NB4 (cell line): Measurements from ENCODE around the gene SCD5.

Experiments
- DNase-seq: peaks from one replicate; pipeline ENCODE4 v3.0.0; 2010; ENCODE audit warnings: low read depth
- H3K4me3 ChIP-seq: one replicate; pipeline ENCODE4 v1.5.1; 2011; ENCODE audit warnings: mild to moderate bottlenecking, low read depth, low read length, moderate library complexity
- MYC ChIP-seq: IDR thresholded peaks from 2 replicates; pipeline ENCODE4 v1.6.1; 2011; ENCODE audit warnings: low read depth, low read length
- POLR2A ChIP-seq: IDR thresholded peaks from 2 replicates; pipeline ENCODE4 v1.6.1; 2011; ENCODE audit warnings: mild to moderate bottlenecking; ENCODE audit not compliant: insufficient read length; ENCODE audit errors: extremely low read depth
- TF ChIP-seq, protein P1 (sequence below): IDR thresholded peaks from one replicate; pipeline ENCODE4 v1.5.1; 2012; ENCODE audit warnings: low read depth, low read length
- TF ChIP-seq, protein P2 (sequence below): IDR thresholded peaks from 2 replicates; pipeline ENCODE4 v1.6.1; 2011; ENCODE audit warnings: low read depth, low read length

SCD5 gene

DNA sequence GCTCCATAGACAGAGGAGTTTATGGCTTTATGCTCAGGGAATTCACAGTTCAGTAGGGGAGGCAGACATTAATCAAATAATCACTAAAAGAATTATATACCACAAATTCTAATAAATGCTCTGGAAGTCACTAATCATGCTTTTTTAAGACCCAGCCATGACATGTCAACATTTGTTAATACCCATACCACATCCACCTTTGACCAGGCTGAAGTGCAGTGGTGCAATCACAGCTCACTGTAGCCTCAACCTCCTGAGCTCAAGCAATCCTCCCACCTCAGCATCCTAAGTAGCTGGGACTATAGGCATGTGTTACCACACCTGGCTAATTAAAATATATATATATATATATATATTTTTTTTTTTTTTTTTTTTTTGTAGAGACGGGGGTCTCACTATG, 12.8 kb upstream of the SCD5 start:
- TF ChIP-seq, protein P1, sequence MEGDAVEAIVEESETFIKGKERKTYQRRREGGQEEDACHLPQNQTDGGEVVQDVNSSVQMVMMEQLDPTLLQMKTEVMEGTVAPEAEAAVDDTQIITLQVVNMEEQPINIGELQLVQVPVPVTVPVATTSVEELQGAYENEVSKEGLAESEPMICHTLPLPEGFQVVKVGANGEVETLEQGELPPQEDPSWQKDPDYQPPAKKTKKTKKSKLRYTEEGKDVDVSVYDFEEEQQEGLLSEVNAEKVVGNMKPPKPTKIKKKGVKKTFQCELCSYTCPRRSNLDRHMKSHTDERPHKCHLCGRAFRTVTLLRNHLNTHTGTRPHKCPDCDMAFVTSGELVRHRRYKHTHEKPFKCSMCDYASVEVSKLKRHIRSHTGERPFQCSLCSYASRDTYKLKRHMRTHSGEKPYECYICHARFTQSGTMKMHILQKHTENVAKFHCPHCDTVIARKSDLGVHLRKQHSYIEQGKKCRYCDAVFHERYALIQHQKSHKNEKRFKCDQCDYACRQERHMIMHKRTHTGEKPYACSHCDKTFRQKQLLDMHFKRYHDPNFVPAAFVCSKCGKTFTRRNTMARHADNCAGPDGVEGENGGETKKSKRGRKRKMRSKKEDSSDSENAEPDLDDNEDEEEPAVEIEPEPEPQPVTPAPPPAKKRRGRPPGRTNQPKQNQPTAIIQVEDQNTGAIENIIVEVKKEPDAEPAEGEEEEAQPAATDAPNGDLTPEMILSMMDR = no peak
- TF ChIP-seq MYC (no peak), POLR2A (no peak)
- TF ChIP-seq, protein P2, sequence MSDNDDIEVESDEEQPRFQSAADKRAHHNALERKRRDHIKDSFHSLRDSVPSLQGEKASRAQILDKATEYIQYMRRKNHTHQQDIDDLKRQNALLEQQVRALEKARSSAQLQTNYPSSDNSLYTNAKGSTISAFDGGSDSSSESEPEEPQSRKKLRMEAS = no peak
- DNase-seq = no peak
- H3K4me3 ChIP-seq = no peak overlapping the region

DNA sequence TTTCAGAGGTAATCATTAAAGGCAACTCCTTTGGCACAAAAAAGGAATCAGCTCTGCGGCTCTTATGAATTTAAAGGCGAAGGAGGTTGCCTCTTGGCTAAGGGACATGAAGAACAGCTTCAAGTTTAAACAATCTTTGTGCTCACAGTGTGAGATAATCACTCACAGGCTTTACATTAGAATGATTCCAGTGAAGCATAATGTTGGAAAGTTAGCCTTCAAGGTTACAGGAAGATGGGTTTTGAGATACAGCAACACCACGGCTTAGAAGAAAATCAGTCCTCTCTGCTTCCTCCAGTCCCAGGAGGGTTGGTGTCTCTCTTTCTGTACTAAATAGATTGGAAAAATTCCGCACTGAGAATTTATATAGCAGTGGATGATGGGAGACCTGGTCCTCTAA, 11.6 kb upstream of the SCD5 start:
- TF ChIP-seq, protein P1 = no peak
- no peak for TF ChIP-seq POLR2A
- TF ChIP-seq, protein P2 = no peak
- TF ChIP-seq MYC = no peak
- no peak for DNase-seq
- no peak overlapping the region for H3K4me3 ChIP-seq

DNA sequence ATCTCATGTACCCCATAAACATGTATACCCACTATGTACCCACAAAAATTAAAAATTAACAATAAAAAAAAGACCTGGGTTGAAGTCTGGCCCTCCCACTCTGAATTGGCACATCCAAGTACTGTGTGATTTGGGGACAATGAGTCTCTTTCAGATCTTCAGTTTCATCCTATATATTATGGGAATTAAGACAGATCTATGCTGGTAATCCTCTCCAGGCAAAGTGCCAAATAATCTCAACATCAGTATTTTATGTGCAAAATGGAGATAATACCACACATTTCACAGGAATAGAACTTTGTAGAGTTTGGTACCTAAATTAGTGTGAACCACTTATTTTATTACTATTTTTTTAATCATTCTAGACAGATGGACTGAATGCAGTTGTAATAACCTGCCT, 11.0 kb upstream of the SCD5 start:
- no peak for DNase-seq
- no peak for TF ChIP-seq MYC
- TF ChIP-seq, protein P1 = no peak
- TF ChIP-seq, protein P2 = no peak
- TF ChIP-seq POLR2A = no peak
- no peak overlapping the region for H3K4me3 ChIP-seq

DNA sequence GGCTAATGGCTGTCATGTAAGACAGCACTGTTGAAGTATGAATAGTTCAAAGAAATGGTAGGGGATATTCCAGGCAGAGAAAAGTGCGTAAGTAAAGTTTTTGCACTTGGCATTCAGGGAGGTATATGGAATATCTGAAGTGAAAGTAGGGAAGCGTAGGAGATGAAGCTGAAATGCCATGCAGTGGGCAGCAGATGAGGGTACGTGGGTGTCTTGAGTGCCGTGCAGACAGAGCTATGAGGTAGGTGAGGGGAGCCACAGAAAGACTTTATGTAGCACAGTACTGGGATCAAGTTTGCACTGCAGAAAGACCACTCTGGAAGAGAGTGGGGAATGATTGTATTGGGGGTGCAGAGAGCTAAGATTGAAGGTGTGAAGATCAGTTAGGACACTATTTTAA, 5.2 kb upstream of the SCD5 start:
- DNase-seq = no peak
- TF ChIP-seq POLR2A = no peak
- TF ChIP-seq, protein P2 = no peak
- TF ChIP-seq, protein P1 = no peak
- TF ChIP-seq MYC = no peak
- no peak overlapping the region for H3K4me3 ChIP-seq

DNA sequence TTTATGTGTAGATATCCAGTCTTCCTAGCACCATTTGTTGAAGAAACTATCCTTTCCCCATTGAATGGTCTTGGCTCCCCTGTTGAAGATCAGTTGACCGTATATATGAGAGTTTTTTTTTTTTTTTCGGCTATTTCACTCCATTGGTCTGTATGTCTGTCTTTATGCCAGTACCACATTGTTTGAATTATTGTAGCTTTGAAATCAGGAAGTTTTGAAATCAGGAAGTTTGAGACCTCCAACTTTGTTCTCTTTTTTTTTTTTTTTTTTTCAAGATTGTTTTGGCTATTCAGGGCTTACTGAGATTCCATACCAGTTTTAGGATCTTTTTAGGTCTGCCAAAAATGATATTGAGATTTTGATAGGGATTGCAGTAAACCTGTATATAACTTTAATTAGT, 4.3 kb upstream of the SCD5 start:
- TF ChIP-seq, protein P2 = no peak
- TF ChIP-seq, protein P1 = no peak
- no peak for TF ChIP-seq POLR2A
- TF ChIP-seq MYC = no peak
- H3K4me3 ChIP-seq = no peak overlapping the region
- DNase-seq = peak; percentile 60

DNA sequence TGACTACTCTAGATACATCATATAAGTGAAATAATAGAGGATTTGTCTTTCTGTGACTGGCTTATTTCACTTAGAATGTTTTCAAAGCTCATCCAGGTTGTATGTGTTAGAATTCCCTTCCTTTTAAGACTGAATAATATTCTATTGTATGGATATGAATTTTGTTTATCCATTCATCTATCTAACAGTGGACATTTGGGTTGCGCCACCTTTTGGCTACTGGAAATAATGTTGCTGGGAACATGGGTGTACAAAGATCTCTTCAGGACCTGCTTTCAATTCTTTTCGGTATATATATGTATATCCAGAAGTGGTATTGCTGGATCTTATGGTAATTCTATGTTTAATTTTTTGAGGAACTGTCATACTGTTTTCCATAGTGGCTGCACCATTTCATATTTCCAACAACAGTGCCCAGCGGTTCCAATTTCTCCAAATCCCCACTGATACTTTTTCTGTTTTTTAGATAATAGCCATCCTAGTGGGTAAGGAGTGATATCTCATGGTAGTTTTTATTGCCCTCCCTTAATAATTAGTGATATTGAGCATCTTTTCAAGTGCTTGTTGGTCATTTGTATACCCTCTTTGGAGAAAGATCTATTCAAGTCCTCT, 3.4 kb upstream of the SCD5 start:
- no peak overlapping the region for H3K4me3 ChIP-seq
- peak; percentile 30 for DNase-seq
- no peak for TF ChIP-seq POLR2A
- TF ChIP-seq, protein P1 = peak; percentile 17
- TF ChIP-seq, protein P2 = no peak
